HG02852 (cell line): ENCODE results near the gene ACOT7.

Source experiments
- ATAC-seq: cut with Tn5 transposase; IDR thresholded peaks from one replicate; pipeline ENCODE4 v1.9.1; 2021; ENCODE audit warnings: mild to moderate bottlenecking, moderate library complexity; ENCODE audit not compliant: unreplicated experiment

The ACOT7 gene

GRCh38 chr1:6273380-6273891 lies 120.1 kb downstream of the ACOT7 start:
- no peak for ATAC-seq

DNA sequence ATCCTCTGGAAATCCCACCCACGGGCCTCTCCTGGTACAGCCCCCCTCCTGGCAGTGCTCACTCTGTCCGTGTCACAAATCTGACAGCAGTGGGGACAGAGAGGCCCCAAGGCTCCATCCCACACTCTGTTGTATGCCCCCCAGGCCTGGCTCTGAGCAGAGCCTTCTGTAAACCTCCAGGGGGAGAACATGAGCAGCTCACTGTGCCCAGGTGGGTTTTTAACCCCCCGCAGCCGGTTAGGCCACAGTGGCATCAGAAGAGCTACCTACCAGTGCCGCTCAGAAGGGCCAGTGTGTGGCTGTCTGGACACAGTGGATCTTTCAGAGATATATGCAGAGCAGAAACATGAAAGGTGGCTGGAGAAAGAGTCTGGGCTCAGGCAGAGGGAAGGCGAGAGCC lies 120.7 kb downstream of the ACOT7 start:
- ATAC-seq = no peak

DNA sequence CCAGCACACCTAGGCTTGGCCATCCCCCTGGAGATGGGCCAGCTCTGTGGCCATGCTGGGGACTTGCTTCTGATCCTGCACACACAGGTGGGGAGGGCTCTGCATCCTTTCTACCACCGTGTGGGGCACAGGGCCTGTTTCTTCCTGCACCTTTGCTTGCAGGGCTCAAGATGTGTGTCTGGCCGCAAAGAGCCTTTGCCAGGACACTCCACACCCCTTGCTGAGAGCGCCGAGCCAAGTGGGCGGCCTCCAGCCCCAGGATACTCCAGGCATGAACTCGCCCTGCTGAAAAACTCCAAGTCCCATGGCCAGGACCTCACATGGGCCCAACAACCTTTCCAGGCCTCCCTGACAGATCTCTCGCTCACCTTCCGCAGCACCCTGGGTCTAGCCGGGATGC lies 121.1 kb downstream of the ACOT7 start:
- no peak for ATAC-seq

DNA sequence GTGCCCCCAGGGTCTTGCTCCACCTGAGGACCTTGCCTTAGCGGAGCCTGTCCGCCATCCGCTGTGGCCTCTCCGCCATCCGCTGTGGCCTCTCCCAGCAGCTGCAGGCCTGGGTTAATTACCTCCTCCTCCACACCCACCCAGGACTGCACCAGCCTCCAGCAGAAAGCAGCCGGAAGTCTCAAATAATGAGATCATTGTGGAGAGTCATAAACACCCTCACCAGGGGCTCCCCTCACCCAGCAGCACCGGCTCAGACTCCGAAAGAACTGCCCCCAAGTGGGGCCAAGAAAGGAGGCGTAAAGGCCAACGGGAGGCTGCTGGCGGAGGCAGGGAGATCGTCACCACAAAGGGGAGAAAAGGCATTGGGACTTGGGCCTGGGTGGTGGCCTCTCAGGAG lies 122.0 kb downstream of the ACOT7 start:
- ATAC-seq = no peak

DNA sequence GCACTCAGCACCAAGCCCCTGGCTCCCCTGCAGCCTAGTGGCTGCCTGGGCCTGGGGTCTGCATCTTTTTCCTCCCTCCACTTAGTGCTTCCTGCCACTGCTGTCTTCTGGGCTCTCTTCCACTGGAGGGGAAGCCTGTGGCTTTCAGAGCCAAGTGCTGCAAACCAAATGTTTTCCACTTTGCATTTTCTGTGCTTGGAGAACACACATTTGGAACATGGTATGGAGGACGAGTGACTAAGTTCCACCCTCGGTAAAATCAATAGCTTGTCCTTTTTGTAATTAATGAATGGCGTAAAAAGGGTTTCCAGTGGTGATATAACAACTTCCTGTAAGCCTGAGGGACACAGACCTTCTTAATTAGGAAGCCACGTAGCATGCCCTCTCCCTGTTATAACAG lies 122.6 kb downstream of the ACOT7 start:
- no peak for ATAC-seq

DNA sequence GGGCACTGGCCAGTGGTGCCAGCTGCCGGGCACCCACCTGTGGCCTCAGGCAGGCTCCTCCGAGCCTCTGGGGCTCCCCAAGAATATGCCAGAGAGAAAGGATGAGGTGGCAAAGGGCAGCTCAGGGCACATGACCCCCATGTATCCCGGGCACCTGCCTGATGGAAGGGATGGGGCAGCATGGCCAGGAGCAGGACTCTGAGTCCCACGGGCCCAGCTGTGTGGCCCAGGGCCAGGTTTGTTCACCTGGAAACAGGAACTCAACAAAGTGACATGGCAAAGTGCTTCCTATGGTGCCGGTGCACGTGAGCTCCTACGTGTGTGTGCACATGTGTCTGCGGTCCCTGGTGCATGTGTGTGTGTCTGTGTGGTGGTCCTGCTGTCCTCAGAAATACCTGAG lies 123.2 kb downstream of the ACOT7 start:
- no peak for ATAC-seq

GRCh38 chr1:6269720-6270400 lies 123.7 kb downstream of the ACOT7 start:
- ATAC-seq = no peak

GRCh38 chr1:6269296-6269695 lies 124.3 kb downstream of the ACOT7 start:
- no peak for ATAC-seq

DNA sequence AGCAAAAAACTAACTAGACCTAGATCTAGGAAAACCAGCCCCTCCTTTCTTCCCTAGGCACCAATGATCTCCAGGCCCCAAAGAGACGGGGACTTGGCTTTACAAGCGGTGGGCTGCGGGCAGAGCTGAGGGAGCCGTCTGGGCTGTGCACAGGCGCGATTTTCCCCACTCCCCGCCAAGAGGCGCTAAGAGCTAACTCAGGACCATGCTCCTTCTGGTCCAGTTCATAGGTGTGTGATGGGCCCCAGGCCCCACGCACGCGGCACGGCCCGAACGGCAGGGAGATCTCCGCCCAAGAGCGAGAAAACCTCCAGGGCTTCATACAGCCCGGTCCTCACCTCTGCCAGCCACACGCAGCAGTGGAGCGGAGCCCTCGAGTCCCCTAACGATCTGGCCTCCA lies 125.2 kb downstream of the ACOT7 start:
- no peak for ATAC-seq

GRCh38 chr1:6267686-6268322 lies 125.8 kb downstream of the ACOT7 start:
- no peak for ATAC-seq

GRCh38 chr1:6266641-6267040 lies 126.9 kb downstream of the ACOT7 start:
- ATAC-seq = no peak

- ATAC-seq = no peak
These were observed 128.4 kb downstream of the ACOT7 start for GRCh38 chr1:6265151-6265550.

- ATAC-seq = no peak
These were observed 129.9 kb downstream of the ACOT7 start for GRCh38 chr1:6263716-6264115.

DNA sequence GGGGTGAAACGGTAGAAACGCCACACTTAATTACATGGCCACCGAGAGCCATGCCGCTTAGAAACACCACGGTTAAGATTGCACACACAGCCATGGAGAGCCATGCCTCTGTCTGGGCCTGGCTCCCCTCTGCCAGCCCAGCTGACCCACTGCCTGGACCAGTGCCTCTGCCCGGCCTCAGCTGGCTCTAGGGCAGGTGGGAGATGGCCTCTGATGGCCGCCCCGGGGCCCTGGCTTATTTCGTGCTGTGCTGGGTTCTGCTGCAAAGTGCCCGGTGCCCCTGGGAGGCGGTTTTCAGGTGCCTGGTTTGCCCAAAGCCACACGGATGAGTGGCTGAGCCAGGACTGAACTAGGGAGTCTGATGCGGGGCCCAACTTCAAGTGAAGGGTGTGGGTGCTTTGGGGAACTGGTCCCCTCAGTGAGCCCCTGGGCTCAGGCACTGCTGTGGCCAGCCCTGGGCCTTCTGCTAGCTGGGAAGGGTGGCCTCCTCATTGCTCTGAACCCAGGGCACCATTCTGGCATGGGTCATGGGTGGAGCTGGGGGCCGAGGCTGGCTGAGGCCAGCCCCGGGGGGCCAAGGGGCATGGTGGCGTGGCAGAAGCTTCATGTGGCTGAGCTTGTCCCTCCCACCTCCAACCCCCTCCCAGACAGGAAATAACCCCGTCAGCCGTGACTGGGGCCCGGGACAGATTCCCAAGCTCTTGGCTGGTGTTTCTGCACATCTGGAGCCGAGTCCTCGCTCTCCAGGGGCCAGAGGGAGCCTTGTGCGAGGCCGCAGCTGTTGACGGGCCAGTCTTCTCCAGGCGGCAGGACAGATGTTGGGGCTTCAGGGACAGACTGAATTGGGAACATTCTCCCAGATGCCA lies 130.8 kb downstream of the ACOT7 start:
- ATAC-seq = no peak

- no peak for ATAC-seq
These were observed 132.0 kb downstream of the ACOT7 start for GRCh38 chr1:6261615-6261995.

GRCh38 chr1:6260961-6261614 lies 132.5 kb downstream of the ACOT7 start, which contains the start of gene GPR153:
TSS of gene GPR153 (minus strand) at chr1:6261098. CDS start at chr1:6254905, 6,193 bp downstream.
- peak; percentile 56 for ATAC-seq

DNA sequence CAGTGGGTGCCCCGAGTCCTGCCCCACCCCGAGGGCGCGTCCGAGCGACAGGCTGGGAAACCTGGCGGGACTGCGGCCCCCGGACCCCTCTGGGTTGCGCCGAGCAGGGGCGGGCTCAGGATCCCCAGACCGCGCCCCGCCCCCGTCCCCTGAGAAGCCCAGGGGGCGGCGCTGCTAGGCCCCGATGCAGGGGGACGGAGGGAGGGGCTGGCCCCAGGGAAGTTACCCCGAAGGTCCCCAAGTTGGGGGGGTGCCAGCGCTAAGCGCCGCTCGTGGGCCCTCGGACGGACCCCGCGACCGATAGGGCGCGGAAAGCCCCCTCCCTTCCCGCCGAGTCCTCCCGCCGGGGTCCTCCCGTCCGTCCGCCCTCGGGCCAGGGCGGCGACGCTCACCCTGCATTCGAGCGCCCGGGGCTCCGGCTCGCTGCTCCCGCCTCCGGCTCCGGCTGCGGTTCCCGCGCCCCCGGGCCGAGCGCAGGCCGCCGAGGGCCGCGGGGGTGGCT lies 133.1 kb downstream of the ACOT7 start:
- peak; percentile 11 for ATAC-seq

DNA sequence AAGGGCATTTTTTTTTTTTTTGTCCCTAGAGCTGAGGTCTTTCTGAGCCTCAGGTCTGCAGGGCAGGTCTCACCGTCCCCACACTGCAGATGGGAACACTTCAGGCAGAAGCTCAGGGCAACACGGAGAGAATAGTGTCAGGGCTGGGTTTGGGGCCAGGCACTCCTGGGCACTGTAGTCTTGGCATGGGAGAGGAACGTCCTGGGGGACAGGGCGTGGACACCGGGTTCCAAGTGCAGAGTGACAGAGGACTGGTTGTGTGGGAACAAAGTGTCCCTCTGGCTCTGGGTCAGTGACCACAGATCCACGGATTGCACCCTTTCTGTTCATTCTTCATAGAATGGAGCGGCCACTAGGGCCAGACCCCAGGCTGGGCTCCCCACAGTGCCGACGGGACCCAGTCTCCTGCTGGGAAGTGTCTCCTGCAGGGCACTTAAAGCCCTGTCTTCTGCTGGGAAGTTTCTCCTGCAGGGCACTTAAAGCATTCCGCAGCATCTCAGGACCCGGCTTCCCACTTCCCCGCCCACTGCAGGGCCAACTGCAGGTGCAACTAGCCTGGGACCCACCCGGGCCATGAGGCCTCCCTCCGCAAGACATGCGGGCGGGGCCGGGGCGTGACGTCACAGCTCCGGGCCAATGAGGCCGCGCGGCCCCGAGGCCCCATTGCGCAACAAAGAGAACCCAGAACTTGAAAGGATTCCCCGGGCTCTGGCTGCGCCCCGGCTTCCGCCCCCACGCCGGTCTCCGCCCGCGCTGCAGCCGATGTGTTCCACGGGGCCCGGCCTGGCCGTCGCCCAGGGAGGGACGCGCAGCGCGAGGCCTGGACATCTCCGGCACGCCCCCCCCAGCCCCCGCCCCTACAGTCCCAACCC lies 133.8 kb downstream of the ACOT7 start:
- ATAC-seq = peak; percentile 56

DNA sequence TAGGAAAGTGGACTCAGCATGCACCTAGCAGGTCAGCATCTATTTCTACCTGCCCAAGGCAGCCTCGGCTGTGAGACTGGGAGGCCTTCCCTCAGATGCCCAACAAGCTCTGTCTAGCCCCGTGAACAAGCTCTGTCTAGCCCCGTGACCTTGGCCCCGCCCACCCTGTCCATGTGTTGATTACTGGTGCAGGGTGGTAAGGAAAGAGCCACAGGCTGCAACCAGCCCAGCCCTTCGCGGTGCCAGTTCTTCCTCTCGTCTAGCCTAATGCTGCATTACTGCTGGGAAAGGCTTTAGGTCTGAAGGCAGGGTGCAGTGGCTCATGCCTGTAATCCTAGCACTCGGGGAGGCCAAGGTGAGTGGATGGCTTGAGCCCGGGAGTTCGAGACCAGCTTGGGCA lies 134.9 kb downstream of the ACOT7 start:
- ATAC-seq = no peak

DNA sequence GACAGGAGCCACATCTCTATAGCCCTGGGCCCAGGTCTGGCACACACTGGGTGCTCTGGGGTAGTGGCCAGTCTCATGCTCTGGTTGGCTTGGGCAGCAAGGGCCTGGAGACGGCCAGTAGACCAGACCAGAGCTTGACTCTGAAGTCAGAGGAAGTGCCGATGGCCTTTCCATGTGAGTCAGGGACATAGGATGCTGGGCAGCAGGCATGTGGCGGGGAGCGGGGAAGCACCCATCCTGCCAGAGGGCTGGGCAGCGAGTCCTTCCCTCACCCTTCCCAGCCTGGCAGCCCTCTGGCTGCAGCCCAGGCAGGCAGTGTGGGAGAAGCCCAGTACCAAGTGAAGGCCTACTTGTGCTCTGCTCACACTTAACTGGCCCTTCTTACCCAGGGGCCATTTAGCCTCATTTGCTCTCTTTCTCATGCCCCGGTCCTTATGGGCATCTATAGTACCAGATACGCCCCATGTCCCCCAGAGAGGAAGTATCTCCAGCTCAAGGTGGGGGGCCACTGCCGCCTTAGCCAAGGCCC lies 136.0 kb downstream of the ACOT7 start:
- ATAC-seq = no peak
